Measurements from ENCODE around the gene TMEM203.

GRCh38 chr9:137222190-137223077, 17.0 kb upstream of the TMEM203 start, which contains the start of gene RNF208:
- no peak for TF ChIP-seq CTCF (conservative IDR thresholded peaks at IDR 0.05; ENCODE audit: low read depth in 2 of 2)
- no peak for TF ChIP-seq ZNF331 (CRISPR knock-in tag; IDR thresholded peaks at IDR 0.05; ENCODE audit: low read depth)
